Endothelial cell of umbilical vein (primary cell): ENCODE measurements around the gene NAA30.

Source experiments
- CTCF ChIP-seq, 2 donors: IDR thresholded peaks; 1 replicate in 1 of 2; 2 replicates in 1 of 2; pipeline ENCODE4 v1.5.1; 2011; ENCODE audit warnings: low read length in 2 of 2, mild to moderate bottlenecking in 2 of 2, moderate library complexity in 2 of 2, control low read depth in 1 of 2, inconsistent platforms in 1 of 2, low read depth in 1 of 2; ENCODE audit not compliant: insufficient read depth in 1 of 2; ENCODE audit errors: extremely low read depth in 1 of 2
- EZH2 ChIP-seq: IDR thresholded peaks from 2 replicates; pipeline ENCODE4 v1.6.1; 2012; ENCODE audit warnings: borderline replicate concordance, low read depth, mild to moderate bottlenecking, moderate library complexity, low read length, inconsistent platforms; ENCODE audit not compliant: severe bottlenecking
- MAX ChIP-seq: IDR thresholded peaks from 2 replicates; pipeline ENCODE4 v1.6.1; 2011; ENCODE audit not compliant: insufficient read depth, insufficient read length
- MYC ChIP-seq: IDR thresholded peaks from one replicate; pipeline ENCODE4 v1.6.1; 2011; ENCODE audit warnings: mild to moderate bottlenecking, low read depth, low read length
- POLR2A ChIP-seq: IDR thresholded peaks from 2 replicates; pipeline ENCODE4 v1.6.1; 2012; ENCODE audit warnings: low read depth, mild to moderate bottlenecking, control low read depth, low read length
- POLR2AphosphoS5 ChIP-seq: IDR thresholded peaks from 2 replicates; pipeline ENCODE4 v1.6.1; 2012; ENCODE audit warnings: low read depth, mild to moderate bottlenecking, control low read depth, low read length, moderate library complexity; ENCODE audit not compliant: insufficient read depth

- TF ChIP-seq POLR2AphosphoS5 = peak; percentile 72
- TF ChIP-seq CTCF (IDR thresholded peaks at IDR 0.05; ENCODE audit: extremely low read depth in 1 of 2, insufficient read depth in 1 of 2, low read depth in 1 of 2, low read length in 2 of 2) = no peak
- no peak for TF ChIP-seq EZH2
- peak; percentile 13 for TF ChIP-seq POLR2A
- TF ChIP-seq MYC = peak; percentile 39
- no peak for TF ChIP-seq MAX
Measured at GRCh38 chr14:57390037-57390805, at the start of gene NAA30.
